Body of pancreas (tissue), 4 donors: Measurements from ENCODE around the gene NDN. TPM values are rescaled to one million over a fixed set of nuclear protein-coding genes. Genes with fewer than 3 reads are reported as not detected.

Experiments used
- ATAC-seq: fragments of 150-250 bp; one replicate; pipeline ENCODE4 v1.9.1; 2016
- DNase-seq, 4 donors: peaks; one replicate each; pipeline ENCODE4 v3.0.0-alpha.2; 2019
- H3K27ac ChIP-seq, 4 donors: fragments of 200-600 bp; sonication (generic); 1 replicate in 3 of 4; 2 replicates in 1 of 4; pipeline versions ENCODE4 v1.5.1 to v1.6.1; 2016 to 2019; ENCODE audit warnings: mild to moderate bottlenecking in 1 of 4, mixed read lengths in 1 of 4, moderate library complexity in 1 of 4
- H3K27me3 ChIP-seq, 2 donors: fragments of 200-600 bp; sonication (generic); one replicate each; pipeline ENCODE4 v1.6.0; 2016; ENCODE audit warnings: mild to moderate bottlenecking in 1 of 2
- H3K36me3 ChIP-seq, 2 donors: fragments of 200-600 bp; sonication (generic); replicated peaks in 1 of 2; 2 replicates each; pipeline ENCODE4 v1.5.1; 2016; ENCODE audit warnings: low read depth in 2 of 2; ENCODE audit not compliant: insufficient read depth in 1 of 2
- H3K4me1 ChIP-seq: fragments of 200-600 bp; sonication (generic); one replicate; pipeline ENCODE4 v1.6.0; 2016
- H3K4me3 ChIP-seq, 2 donors: fragments of 200-600 bp; sonication (generic); 1 replicate in 1 of 2; 2 replicates in 1 of 2; pipeline ENCODE4 v1.5.1; 2016 to 2019
- H3K9me3 ChIP-seq, 3 donors: fragments of 200-600 bp; sonication (generic); 1 replicate in 2 of 3; 2 replicates in 1 of 3; pipeline ENCODE4 v1.5.1; 2016
- CTCF ChIP-seq, 7 experiments: fragments of 450-650 bp in 4 of 7; fragments of 200-600 bp in 3 of 7; sonication (generic) in 3 of 7; IDR thresholded peaks; one replicate each; pipeline ENCODE4 v1.5.1; 2016 to 2019; ENCODE audit warnings: antibody characterized with exemption in 7 of 7
- POLR2A ChIP-seq, 3 donors: fragments of 450-650 bp; IDR thresholded peaks; one replicate each; pipeline ENCODE4 v1.6.1; 2016; ENCODE audit warnings: antibody characterized with exemption in 3 of 3, mild to moderate bottlenecking in 2 of 3
- WGBS, 2 donors: methylation state at CpG; one replicate each; pipeline ENCODE4 v1.1.5; 2017; 5-methylcytosine and 5-hydroxymethylcytosine counted together
- intact Hi-C: fragments of 100-400 bp; cut with DNase I; formaldehyde crosslinking; loops from one replicate; pipeline ENCODE4 v1.15.1; 2023
- total RNA-seq, 2 donors: library from RNA; depleted of rRNA; stranded (reverse); fragments of >200 nt; gene quantifications; one replicate each; pipeline ENCODE4 v1.1.0, GENCODE V29; 2016

The NDN gene
- total RNA-seq, 2 donors from 2014 or later: 19.4 to 21.8 TPM

- Histone ChIP-seq H3K4me3 (no peak overlapping the region), H3K9me3 (no peaks in the 10 kb centered on the region), H3K27me3 (no peaks in the 10 kb centered on the region), H3K4me1 (peaks cover 8% of the 10 kb centered on the region), H3K27ac (no peak overlapping the region), H3K36me3 (no peaks in the 10 kb centered on the region)
- intact Hi-C loops: no loop called here
- no peak for ATAC-seq
- DNase-seq: no peak
- 67 to 76% methylated on average over 2 of the region's 2 CpGs for WGBS, 2 donors
- TF ChIP-seq CTCF (IDR thresholded peaks at IDR 0.05): no peak
- no peak for TF ChIP-seq POLR2A (IDR thresholded peaks at IDR 0.05)
Measured at GRCh38 chr15:23695282-23695681, 8.2 kb upstream of the NDN start.

- no peaks in the 10 kb centered on the region for H3K9me3 ChIP-seq
- H3K27me3 ChIP-seq: no peaks in the 10 kb centered on the region
- 79 to 97% methylated on average over 1 of the region's 1 CpG for WGBS, 2 donors
- H3K27ac ChIP-seq: no peak overlapping the region
- DNase-seq (no peak), ATAC-seq (no peak)
- no peak overlapping the region for H3K4me3 ChIP-seq
- intact Hi-C loops: no loop called here
- peaks cover 14% of the 10 kb centered on the region for H3K4me1 ChIP-seq
- no peaks in the 10 kb centered on the region for H3K36me3 ChIP-seq
- TF ChIP-seq POLR2A (IDR thresholded peaks at IDR 0.05): no peak
- TF ChIP-seq CTCF (IDR thresholded peaks at IDR 0.05): no peak
Measured at GRCh38 chr15:23694592-23694991, 7.5 kb upstream of the NDN start.

DNA sequence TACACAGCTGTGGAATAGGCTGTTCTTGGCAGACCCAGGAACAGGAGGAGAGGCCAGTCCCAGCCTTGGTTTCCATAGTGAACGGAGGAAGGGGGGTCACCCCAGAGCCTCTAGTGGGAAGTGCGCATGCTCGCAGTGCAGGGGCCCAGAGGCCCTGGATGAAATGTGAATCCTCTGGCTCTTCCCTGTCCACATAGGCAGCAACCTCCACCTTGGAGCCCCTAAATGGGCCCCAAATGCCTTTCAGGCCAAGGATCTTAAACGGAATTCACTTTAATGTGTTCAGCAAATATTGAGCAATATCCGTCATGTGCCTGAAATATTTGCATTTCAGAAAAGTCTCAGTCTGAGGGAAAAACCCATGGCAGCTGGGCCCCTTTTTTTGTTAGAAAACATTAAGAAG is 3.3 kb upstream of the NDN start:
- Histone ChIP-seq H3K36me3 (no peaks in the 10 kb centered on the region), H3K9me3 (no peaks in the 10 kb centered on the region), H3K27me3 (no peaks in the 10 kb centered on the region), H3K4me3 (no peak overlapping the region), H3K4me1 (peaks cover 23% of the 10 kb centered on the region), H3K27ac (peak overlapping the region in 2 of 4 donors; percentile 43 to 54)
- intact Hi-C loops: no loop called here
- DNase-seq (peak; percentile 68 to 81 (median 76)), ATAC-seq (peak; percentile 83)
- no peak for TF ChIP-seq CTCF (IDR thresholded peaks at IDR 0.05)
- no peak for TF ChIP-seq POLR2A (IDR thresholded peaks at IDR 0.05)
- 31 to 56% methylated on average over 5 of the region's 5 CpGs for WGBS, 2 donors

DNA sequence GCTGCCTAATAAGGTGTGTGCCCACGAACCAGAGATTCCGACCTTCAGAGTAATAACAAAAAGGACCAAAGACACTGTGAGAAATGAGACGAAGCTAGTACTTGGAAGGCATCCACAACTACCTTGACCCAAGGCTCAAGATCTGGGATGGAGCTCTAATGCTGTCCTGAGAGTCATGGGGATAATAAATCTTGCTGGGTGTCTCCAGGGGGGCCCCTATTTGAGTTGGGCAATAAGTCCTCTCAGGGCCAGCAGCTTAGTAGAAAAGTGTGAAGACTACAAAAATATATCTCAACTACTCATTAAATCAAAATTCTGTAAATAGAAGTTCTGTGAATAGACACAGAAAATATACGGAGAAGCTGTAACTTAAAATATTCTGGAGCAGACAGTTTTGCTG is 2.9 kb upstream of the NDN start:
- no peak for DNase-seq
- H3K36me3 ChIP-seq: no peaks in the 10 kb centered on the region
- WGBS, 2 donors: 50 to 55% methylated on average over 4 of the region's 4 CpGs
- intact Hi-C loops: no loop called here
- H3K9me3 ChIP-seq: no peaks in the 10 kb centered on the region
- TF ChIP-seq POLR2A (IDR thresholded peaks at IDR 0.05) (no peak), CTCF (IDR thresholded peaks at IDR 0.05) (no peak)
- no peak for ATAC-seq
- H3K4me1 ChIP-seq: peaks cover 23% of the 10 kb centered on the region
- no peak overlapping the region for H3K4me3 ChIP-seq
- no peaks in the 10 kb centered on the region for H3K27me3 ChIP-seq
- peak overlapping the region in 2 of 4 donors; percentile 43 to 54 for H3K27ac ChIP-seq

DNA sequence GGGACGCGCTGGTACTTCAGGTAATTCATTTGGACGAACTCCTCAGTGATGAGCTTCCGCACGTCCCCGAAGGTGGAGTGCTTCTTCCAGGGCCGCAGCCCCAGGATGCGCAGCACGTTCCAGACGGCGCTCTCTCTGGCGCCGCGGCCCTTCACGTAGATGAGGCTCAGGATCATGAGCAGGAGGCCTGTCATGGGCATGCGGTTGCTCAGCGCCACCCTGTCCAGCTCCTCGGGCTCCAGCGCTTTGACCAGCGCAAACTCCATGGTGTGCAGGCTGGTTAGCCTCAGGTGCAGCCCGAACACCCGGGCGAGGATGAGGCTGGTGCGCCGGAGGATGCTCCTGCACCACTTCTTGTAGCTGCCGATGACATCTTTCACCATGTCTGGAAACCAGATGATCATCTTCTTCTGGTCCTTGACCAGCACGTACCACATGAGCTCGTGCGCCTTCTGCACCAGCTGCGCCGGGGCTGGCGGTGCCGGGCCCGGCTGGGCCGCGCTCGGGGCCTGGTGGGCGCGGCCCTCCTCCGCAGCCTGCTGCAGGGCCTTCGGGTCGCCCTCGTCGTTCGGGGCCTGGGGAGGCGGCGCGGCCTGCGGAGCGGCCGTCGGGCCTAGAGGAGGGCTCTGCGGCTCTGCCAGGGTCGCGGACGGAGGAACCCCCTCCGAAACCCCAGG is 501 bp downstream of the NDN start:
- no peak for TF ChIP-seq POLR2A (IDR thresholded peaks at IDR 0.05)
- no peak for TF ChIP-seq CTCF (IDR thresholded peaks at IDR 0.05)
- H3K36me3 ChIP-seq: no peaks in the 10 kb centered on the region
- peak overlapping the region in 1 of 4 donors; percentile 12 for H3K27ac ChIP-seq
- peak overlapping the region in 1 of 2 donors; percentile 4 for H3K4me3 ChIP-seq
- H3K27me3 ChIP-seq: no peaks in the 10 kb centered on the region
- H3K9me3 ChIP-seq: no peaks in the 10 kb centered on the region
- peak; percentile 35 for ATAC-seq
- intact Hi-C loops: no loop called here
- DNase-seq: peak in 3 of 4 donors; percentile 3 to 12 (median 7)
- H3K4me1 ChIP-seq: peaks cover 23% of the 10 kb centered on the region
- WGBS, 2 donors: 31% methylated on average over 47 of the region's 57 CpGs; no CpG with 5 or more reads in 1 of the 2 donors
